GM12874 (cell line): ENCODE results near the gene SPTAN1.

Experiments used
- TF ChIP-seq, protein P1 (sequence below): IDR thresholded peaks from 2 replicates; pipeline ENCODE4 v1.5.1; 2011; ENCODE audit warnings: low read depth, mild to moderate bottlenecking, control low read depth, low read length, moderate library complexity; ENCODE audit not compliant: insufficient read depth

SPTAN1 gene

GRCh38 chr9:128575916-128576315 lies 23.5 kb downstream of the SPTAN1 start:
- TF ChIP-seq, protein P1, sequence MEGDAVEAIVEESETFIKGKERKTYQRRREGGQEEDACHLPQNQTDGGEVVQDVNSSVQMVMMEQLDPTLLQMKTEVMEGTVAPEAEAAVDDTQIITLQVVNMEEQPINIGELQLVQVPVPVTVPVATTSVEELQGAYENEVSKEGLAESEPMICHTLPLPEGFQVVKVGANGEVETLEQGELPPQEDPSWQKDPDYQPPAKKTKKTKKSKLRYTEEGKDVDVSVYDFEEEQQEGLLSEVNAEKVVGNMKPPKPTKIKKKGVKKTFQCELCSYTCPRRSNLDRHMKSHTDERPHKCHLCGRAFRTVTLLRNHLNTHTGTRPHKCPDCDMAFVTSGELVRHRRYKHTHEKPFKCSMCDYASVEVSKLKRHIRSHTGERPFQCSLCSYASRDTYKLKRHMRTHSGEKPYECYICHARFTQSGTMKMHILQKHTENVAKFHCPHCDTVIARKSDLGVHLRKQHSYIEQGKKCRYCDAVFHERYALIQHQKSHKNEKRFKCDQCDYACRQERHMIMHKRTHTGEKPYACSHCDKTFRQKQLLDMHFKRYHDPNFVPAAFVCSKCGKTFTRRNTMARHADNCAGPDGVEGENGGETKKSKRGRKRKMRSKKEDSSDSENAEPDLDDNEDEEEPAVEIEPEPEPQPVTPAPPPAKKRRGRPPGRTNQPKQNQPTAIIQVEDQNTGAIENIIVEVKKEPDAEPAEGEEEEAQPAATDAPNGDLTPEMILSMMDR, result no peak

DNA sequence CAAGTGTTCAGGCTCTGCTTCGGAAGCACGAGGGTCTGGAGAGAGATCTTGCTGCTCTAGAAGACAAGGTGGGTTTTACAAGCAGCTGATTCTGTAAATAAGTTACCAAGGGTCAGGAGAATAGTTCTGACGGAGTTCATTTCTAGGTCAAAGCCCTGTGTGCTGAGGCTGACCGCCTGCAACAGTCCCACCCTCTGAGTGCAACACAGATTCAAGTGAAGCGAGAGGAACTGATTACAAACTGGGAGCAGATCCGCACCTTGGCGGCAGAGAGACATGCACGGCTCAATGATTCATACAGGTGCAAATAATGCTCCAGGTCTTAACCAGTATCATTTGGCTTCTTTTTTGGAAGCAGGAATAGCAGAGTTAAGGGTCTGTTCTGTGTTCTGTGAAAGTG lies 24.8 kb downstream of the SPTAN1 start:
- TF ChIP-seq, protein P1, result no peak

DNA sequence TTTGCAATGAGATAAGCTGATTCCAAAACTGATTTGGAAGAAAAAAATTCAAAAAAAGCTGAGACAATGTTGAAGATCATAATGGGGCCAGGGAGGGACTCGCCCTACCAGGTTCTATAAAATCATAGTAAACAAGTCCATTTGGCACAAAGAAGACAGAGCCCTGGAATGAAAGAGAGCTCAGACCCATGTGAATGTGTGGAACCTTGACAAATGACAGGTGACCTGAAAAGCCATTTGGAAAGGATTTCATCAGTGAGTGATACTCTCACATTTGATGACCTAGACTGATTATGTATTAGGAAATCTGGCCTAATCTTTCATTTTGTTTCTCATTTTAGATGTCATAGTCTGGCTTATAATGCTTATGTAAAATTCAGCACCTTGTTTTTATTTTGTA lies 26.8 kb downstream of the SPTAN1 start:
- TF ChIP-seq, protein P1, result no peak

DNA sequence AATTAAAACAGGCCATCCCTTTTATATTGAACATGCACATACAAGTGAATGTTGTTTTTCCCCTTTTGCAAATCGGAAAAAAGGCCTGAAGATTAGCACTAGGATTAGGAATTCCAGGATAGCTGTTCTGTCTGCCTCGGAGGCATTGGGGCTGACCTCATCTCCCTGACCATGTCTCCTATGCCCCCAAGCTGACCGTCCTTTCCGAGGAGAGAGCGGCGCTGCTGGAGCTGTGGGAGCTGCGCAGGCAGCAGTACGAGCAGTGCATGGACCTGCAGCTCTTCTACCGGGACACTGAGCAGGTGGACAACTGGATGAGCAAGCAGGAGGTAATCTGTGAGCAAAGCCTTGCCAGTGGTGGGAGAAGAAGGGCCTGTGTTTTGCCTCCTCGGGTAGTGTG lies 28.3 kb downstream of the SPTAN1 start:
- TF ChIP-seq, protein P1, result no peak

DNA sequence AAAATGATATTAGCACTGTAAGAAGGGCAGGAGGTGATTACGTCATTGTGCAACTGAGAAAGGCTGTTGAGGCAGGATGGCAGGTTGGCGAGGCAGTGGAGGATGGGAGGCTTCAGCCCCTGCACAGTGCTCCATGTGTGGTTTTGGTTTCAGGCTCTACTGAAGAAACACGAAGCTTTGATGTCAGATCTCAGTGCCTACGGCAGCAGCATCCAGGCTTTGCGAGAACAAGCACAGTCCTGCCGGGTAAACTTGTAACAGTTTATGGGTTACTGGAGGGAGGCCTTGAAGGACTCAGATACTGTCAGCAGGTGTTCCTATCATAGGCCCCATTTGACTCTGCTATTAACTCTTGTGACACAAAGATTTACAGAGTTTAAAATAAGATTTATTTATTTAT lies 35.1 kb downstream of the SPTAN1 start:
- TF ChIP-seq, protein P1, result no peak

- TF ChIP-seq, protein P1, result no peak
Observed at GRCh38 chr9:128588581-128589233, 36.3 kb downstream of the SPTAN1 start.

DNA sequence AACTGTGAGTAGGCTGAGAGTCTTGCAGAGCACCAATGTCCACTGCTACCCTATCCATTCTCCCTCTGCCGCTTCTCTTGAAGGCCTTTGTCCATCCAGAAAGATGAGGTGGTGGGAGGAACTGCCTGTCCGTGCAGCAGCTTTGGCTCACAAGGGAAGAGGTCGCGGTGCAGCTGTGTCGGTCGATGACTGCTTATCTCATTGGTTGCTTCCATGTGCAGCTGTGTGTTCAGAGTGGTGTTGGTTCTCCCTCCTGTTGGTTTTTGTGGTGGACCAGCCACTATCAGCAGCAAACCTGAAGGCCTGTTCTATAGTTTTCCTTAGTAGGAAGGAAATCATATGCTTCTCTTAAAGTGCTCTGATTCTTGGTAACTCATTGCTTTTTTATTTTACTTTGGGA lies 40.7 kb downstream of the SPTAN1 start:
- TF ChIP-seq, protein P1, result no peak
